ENCODE measurements around the gene LARGE1.

The LARGE1 gene

GRCh38 chr22:33920197-33920540 lies at the start of gene LARGE1:
Gene LARGE1 (minus strand): TSS chr22:33920476.
- no peak for DNase-seq (ENCODE audit: extremely low read depth in 1 of 2, low read depth in 1 of 2)

GRCh38 chr22:33969045-33969444 lies 48.8 kb upstream of the LARGE1 start:
- DNase-seq (ENCODE audit: extremely low read depth in 1 of 2, low read depth in 1 of 2): no peak

- DNase-seq (ENCODE audit: extremely low read depth in 1 of 2, low read depth in 1 of 2): no peak
Observed at GRCh38 chr22:33964121-33964520, 43.8 kb upstream of the LARGE1 start.

- DNase-seq (ENCODE audit: extremely low read depth in 1 of 2, low read depth in 1 of 2): no peak
Observed at GRCh38 chr22:33962409-33962808, 42.1 kb upstream of the LARGE1 start.

- no peak for DNase-seq (ENCODE audit: extremely low read depth in 1 of 2, low read depth in 1 of 2)
Observed at GRCh38 chr22:33958741-33959140, 38.5 kb upstream of the LARGE1 start.

GRCh38 chr22:33957086-33957485 lies 36.8 kb upstream of the LARGE1 start:
- no peak for DNase-seq (ENCODE audit: extremely low read depth in 1 of 2, low read depth in 1 of 2)

- DNase-seq (ENCODE audit: extremely low read depth in 1 of 2, low read depth in 1 of 2): no peak
Observed at GRCh38 chr22:33952776-33953175, 32.5 kb upstream of the LARGE1 start.

- no peak for DNase-seq (ENCODE audit: extremely low read depth in 1 of 2, low read depth in 1 of 2)
Observed at GRCh38 chr22:33940741-33941140, 20.5 kb upstream of the LARGE1 start.

GRCh38 chr22:33932997-33933396 lies 12.7 kb upstream of the LARGE1 start:
- DNase-seq (ENCODE audit: extremely low read depth in 1 of 2, low read depth in 1 of 2): no peak

GRCh38 chr22:33931406-33931805 lies 11.1 kb upstream of the LARGE1 start:
- DNase-seq (ENCODE audit: extremely low read depth in 1 of 2, low read depth in 1 of 2): no peak

- DNase-seq (ENCODE audit: extremely low read depth in 1 of 2, low read depth in 1 of 2): no peak
Observed at GRCh38 chr22:33927752-33928151, 7.5 kb upstream of the LARGE1 start.

GRCh38 chr22:33925194-33925593 lies 4.9 kb upstream of the LARGE1 start:
- no peak for DNase-seq (ENCODE audit: extremely low read depth in 1 of 2, low read depth in 1 of 2)

- no peak for DNase-seq (ENCODE audit: extremely low read depth in 1 of 2, low read depth in 1 of 2)
Observed at GRCh38 chr22:33923660-33924246, 3.5 kb upstream of the LARGE1 start.

- no peak for DNase-seq (ENCODE audit: extremely low read depth in 1 of 2, low read depth in 1 of 2)
Observed at GRCh38 chr22:33923033-33923432, 2.8 kb upstream of the LARGE1 start.

- DNase-seq (ENCODE audit: extremely low read depth in 1 of 2, low read depth in 1 of 2): no peak
Observed at GRCh38 chr22:33922349-33922681, 2.0 kb upstream of the LARGE1 start.

GRCh38 chr22:33921525-33922348 lies 1.5 kb upstream of the LARGE1 start:
- peak in 1 of 2 donors; percentile 4 for DNase-seq (ENCODE audit: extremely low read depth in 1 of 2, low read depth in 1 of 2)

GRCh38 chr22:33920927-33921524 lies 750 bp upstream of the LARGE1 start:
- peak; percentile 22 to 80 for DNase-seq (ENCODE audit: extremely low read depth in 1 of 2, low read depth in 1 of 2)

GRCh38 chr22:33919391-33920196 lies 682 bp downstream of the LARGE1 start:
- DNase-seq (ENCODE audit: extremely low read depth in 1 of 2, low read depth in 1 of 2): no peak

- no peak for DNase-seq (ENCODE audit: extremely low read depth in 1 of 2, low read depth in 1 of 2)
Observed at GRCh38 chr22:33918676-33919365, 1.5 kb downstream of the LARGE1 start.

GRCh38 chr22:33917744-33918406 lies 2.4 kb downstream of the LARGE1 start:
- DNase-seq (ENCODE audit: extremely low read depth in 1 of 2, low read depth in 1 of 2): no peak
